Thoracic aorta (tissue), 2 donors: ENCODE data around the gene TMEM260. TPM values are rescaled to one million over a fixed set of nuclear protein-coding genes. Genes with fewer than 3 reads are reported as not detected.

Source experiments
- ATAC-seq: fragments of 150-250 bp; one replicate; pipeline ENCODE4 v1.8.0; 2017; ENCODE audit warnings: low read depth; ENCODE audit not compliant: insufficient number of reproducible peaks, low FRiP score
- DNase-seq: peaks from one replicate; pipeline ENCODE4 v3.0.0-alpha.2; 2020; ENCODE audit warnings: low spot score
- H3K27ac ChIP-seq, 2 donors: fragments of 200-600 bp; sonication (generic); 1 replicate in 1 of 2; 2 replicates in 1 of 2; pipeline ENCODE4 v1.5.1; 2016; ENCODE audit warnings: mild to moderate bottlenecking in 2 of 2, moderate library complexity in 2 of 2
- H3K27me3 ChIP-seq: fragments of 200-600 bp; sonication (generic); replicated peaks from 2 replicates; pipeline ENCODE4 v1.6.0; 2016; ENCODE audit warnings: mild to moderate bottlenecking; ENCODE audit not compliant: insufficient read depth
- H3K36me3 ChIP-seq: fragments of 200-600 bp; sonication (generic); one replicate; pipeline ENCODE4 v1.5.1; 2016
- H3K4me1 ChIP-seq, 2 donors: fragments of 200-600 bp; sonication (generic); 1 replicate in 1 of 2; 2 replicates in 1 of 2; pipeline versions ENCODE4 v1.5.1 to v1.6.0; 2016; ENCODE audit warnings: low read depth in 2 of 2, mild to moderate bottlenecking in 1 of 2; ENCODE audit not compliant: control insufficient read depth in 1 of 2
- H3K4me3 ChIP-seq: fragments of 200-600 bp; sonication (generic); 2 replicates; pipeline ENCODE4 v1.5.1; 2016; ENCODE audit warnings: mild to moderate bottlenecking
- H3K9me3 ChIP-seq: fragments of 200-600 bp; sonication (generic); 2 replicates; pipeline ENCODE4 v1.5.1; 2016
- total RNA-seq, 2 donors: library from RNA; depleted of rRNA; stranded (reverse); fragments of >200 nt; gene quantifications; one replicate each; pipeline versions ENCODE4 v1.1.0 to v1.2.3, GENCODE V29; 2016
- TF ChIP-seq, protein P1 (sequence below): fragments of 200-600 bp; sonication (generic); IDR thresholded peaks from one replicate; pipeline ENCODE4 v1.5.1; 2019; ENCODE audit warnings: antibody characterized with exemption

Gene TMEM260
- total RNA-seq, 2 donors from 2014 or later, result 39.9 to 44.7 TPM

DNA sequence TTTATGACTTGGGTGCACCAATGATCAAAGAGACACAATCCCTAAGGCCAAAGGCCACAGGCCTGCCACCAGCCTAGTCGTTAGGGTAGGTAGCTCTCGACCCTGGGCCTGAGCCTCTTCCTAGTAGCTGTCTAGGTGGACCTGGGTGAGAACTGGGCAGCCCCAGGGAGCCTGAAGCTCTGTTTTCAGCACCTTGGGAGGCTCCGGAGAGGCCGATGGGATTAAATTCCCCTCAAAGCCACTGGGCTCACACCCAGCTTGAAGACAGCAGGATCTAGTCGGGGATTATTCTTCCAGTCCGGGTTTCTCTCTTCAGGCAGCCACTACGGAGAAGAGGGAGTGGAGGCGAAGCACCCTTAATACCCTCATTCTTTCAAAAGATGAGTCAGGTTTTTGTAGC, 79.8 kb downstream of the TMEM260 start:
- H3K27me3 ChIP-seq, result no peaks in the 10 kb centered on the region
- TF ChIP-seq, protein P1, sequence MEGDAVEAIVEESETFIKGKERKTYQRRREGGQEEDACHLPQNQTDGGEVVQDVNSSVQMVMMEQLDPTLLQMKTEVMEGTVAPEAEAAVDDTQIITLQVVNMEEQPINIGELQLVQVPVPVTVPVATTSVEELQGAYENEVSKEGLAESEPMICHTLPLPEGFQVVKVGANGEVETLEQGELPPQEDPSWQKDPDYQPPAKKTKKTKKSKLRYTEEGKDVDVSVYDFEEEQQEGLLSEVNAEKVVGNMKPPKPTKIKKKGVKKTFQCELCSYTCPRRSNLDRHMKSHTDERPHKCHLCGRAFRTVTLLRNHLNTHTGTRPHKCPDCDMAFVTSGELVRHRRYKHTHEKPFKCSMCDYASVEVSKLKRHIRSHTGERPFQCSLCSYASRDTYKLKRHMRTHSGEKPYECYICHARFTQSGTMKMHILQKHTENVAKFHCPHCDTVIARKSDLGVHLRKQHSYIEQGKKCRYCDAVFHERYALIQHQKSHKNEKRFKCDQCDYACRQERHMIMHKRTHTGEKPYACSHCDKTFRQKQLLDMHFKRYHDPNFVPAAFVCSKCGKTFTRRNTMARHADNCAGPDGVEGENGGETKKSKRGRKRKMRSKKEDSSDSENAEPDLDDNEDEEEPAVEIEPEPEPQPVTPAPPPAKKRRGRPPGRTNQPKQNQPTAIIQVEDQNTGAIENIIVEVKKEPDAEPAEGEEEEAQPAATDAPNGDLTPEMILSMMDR, result no peak
- no peak for DNase-seq
- no peak overlapping the region for H3K4me3 ChIP-seq
- H3K9me3 ChIP-seq, result no peaks in the 10 kb centered on the region
- H3K36me3 ChIP-seq, result peaks cover 2% of the 10 kb centered on the region
- no peak for ATAC-seq
- H3K27ac ChIP-seq, result no peak overlapping the region
- H3K4me1 ChIP-seq, result peaks cover 0 to 14% of the 10 kb centered on the region in 2 donors

DNA sequence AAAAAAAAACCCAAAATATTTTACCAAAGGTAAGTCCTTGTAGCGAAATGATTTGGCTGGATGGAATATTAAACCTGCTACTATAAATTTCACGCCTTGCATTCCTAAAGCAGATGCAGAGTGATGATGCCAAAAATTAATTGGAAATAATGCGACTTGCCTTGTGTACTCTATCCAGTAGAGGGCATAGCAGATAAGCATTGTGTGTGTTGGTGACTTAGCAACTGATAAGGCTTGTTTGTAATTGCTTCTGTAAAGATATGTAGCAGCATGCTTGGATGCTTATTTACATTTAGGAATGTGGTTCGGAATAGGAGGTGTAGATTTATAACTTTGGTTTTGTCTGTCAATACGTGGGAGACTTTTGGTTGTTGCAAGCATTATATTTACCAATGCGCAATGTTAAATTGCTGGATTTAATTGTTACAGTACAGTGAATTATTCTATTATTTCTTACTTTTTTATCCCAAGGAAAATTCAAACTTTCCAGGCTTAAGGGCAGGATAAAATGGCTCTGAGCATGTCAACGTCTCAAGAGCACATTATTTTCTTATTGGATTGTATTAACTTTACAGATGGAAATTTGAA, 80.5 kb downstream of the TMEM260 start:
- TF ChIP-seq, protein P1, result no peak
- H3K36me3 ChIP-seq, result peaks cover 2% of the 10 kb centered on the region
- H3K27ac ChIP-seq, result no peak overlapping the region
- no peak overlapping the region for H3K4me3 ChIP-seq
- H3K27me3 ChIP-seq, result no peaks in the 10 kb centered on the region
- no peak for ATAC-seq
- peaks cover 0 to 14% of the 10 kb centered on the region in 2 donors for H3K4me1 ChIP-seq
- H3K9me3 ChIP-seq, result no peaks in the 10 kb centered on the region
- no peak for DNase-seq

GRCh38 chr14:56660677-56661389, 81.2 kb downstream of the TMEM260 start:
- H3K27ac ChIP-seq, result no peak overlapping the region
- DNase-seq (no peak), ATAC-seq (no peak)
- H3K9me3 ChIP-seq, result no peaks in the 10 kb centered on the region
- H3K36me3 ChIP-seq, result peaks cover under 1% of the 10 kb centered on the region
- TF ChIP-seq, protein P1, result no peak
- H3K4me3 ChIP-seq, result no peak overlapping the region
- H3K4me1 ChIP-seq, result peaks cover 0 to 14% of the 10 kb centered on the region in 2 donors
- H3K27me3 ChIP-seq, result no peaks in the 10 kb centered on the region

- H3K9me3 ChIP-seq, result no peaks in the 10 kb centered on the region
- no peaks in the 10 kb centered on the region for H3K36me3 ChIP-seq
- no peak overlapping the region for H3K4me3 ChIP-seq
- H3K27ac ChIP-seq, result no peak overlapping the region
- ATAC-seq (no peak), DNase-seq (no peak)
- peaks cover 0 to 14% of the 10 kb centered on the region in 2 donors for H3K4me1 ChIP-seq
- H3K27me3 ChIP-seq, result no peaks in the 10 kb centered on the region
- TF ChIP-seq, protein P1, result no peak
Observed at GRCh38 chr14:56661478-56661877, 81.9 kb downstream of the TMEM260 start.

DNA sequence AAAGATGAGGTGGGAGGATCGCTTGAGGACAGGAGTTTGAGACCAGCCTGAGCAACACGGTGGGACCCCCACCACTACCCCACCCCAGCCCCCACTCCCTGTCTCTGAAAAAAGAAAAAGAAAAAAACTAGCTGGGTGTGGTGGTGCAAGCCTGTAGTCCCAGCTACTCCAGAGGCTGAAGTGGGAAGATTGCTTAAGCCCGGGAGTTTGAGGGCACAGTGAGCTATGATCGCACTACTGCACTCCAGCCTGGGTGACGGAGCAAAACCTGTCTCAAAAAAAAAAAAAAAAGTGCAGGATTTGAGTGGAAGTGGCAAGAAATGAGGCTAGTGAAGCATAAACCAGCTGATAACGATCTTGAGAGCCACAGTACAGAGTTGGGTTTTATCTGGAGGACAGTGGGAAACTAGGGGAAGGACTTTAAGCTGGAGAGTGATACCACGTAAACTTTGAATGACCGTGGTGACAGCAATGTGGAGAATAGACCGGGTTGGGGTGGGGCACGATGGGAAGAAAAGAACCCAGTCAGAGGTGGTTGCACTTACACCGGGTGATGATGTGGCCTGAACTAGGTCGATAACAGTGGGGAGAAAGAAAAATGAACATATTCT, 85.3 kb downstream of the TMEM260 start:
- ATAC-seq, result no peak
- no peak overlapping the region for H3K4me3 ChIP-seq

More for the DNA sequence above, 85.3 kb downstream of the TMEM260 start:
- Histone ChIP-seq H3K36me3 (no peaks in the 10 kb centered on the region), H3K27ac (no peak overlapping the region), H3K27me3 (no peaks in the 10 kb centered on the region), H3K9me3 (no peaks in the 10 kb centered on the region), H3K4me1 (no peaks in the 10 kb centered on the region)
- no peak for DNase-seq
- TF ChIP-seq, protein P1, result no peak
